Measurements from ENCODE around the gene KRT83.

Gene KRT83

DNA sequence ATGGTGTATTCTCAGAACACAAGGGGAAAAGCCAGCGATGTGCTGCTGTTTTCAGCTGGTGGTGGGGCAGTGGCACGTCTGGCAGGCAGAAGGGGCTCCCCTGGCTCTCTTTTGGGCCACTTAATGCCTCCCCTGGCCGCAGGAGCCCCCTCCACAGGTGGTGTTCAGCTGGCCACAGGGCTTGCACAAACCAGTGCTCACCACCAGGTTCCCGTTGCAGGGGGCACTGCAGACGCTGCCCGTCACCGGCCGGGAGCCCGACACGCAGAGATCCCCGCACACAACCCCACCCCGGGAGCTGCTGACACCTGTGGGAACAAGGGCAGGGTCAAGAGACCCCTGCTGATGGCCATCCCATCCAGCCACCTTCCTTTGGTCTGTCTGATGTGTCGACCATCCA is 6.7 kb downstream of the KRT83 start:
- Histone ChIP-seq H2AFZ (no peak overlapping the region), H3K27me3 (ENCODE audit: control insufficient read depth, insufficient read depth, low read length) (no peaks in the 10 kb centered on the region), H3K4me1 (no peaks in the 10 kb centered on the region), H3K4me3 (ENCODE audit: low read depth, low read length) (no peak overlapping the region), H3K9ac (no peak overlapping the region), H3K79me2 (no peaks in the 10 kb centered on the region), H3K36me3 (ENCODE audit: control insufficient read depth, insufficient read depth, low read length) (no peaks in the 10 kb centered on the region), H3K9me3 (ENCODE audit: control insufficient read depth, low read length) (no peaks in the 10 kb centered on the region), H3K4me2 (ENCODE audit: low read length) (no peak overlapping the region), H3K27ac (no peak overlapping the region)
- TF ChIP-seq, protein P1, sequence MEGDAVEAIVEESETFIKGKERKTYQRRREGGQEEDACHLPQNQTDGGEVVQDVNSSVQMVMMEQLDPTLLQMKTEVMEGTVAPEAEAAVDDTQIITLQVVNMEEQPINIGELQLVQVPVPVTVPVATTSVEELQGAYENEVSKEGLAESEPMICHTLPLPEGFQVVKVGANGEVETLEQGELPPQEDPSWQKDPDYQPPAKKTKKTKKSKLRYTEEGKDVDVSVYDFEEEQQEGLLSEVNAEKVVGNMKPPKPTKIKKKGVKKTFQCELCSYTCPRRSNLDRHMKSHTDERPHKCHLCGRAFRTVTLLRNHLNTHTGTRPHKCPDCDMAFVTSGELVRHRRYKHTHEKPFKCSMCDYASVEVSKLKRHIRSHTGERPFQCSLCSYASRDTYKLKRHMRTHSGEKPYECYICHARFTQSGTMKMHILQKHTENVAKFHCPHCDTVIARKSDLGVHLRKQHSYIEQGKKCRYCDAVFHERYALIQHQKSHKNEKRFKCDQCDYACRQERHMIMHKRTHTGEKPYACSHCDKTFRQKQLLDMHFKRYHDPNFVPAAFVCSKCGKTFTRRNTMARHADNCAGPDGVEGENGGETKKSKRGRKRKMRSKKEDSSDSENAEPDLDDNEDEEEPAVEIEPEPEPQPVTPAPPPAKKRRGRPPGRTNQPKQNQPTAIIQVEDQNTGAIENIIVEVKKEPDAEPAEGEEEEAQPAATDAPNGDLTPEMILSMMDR (IDR thresholded peaks at IDR 0.05) = no peak

DNA sequence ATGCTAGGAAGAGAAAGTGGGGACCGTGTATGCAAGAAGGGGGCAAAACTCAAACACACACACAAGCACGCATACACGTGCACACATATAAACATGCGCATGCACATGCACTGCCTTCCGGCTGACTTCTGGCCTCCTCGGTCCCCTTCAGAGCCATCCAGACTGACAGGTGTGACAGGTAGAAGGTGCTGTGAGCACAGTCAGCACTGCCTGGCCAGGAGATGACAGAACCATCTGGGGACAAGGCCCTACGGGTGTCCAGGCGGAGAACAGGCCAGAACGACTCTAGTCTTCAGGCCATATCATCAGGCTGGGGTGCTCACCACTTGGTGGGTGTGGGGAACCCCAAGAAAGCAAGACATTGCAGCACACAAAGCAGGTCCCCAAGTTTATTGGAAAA is 7.3 kb downstream of the KRT83 start:
- H3K27me3 ChIP-seq (ENCODE audit: control insufficient read depth, insufficient read depth, low read length) = no peaks in the 10 kb centered on the region
- no peak overlapping the region for H2AFZ ChIP-seq
- no peaks in the 10 kb centered on the region for H3K9me3 ChIP-seq (ENCODE audit: control insufficient read depth, low read length)
- TF ChIP-seq, protein P1 (IDR thresholded peaks at IDR 0.05) = no peak
- no peaks in the 10 kb centered on the region for H3K36me3 ChIP-seq (ENCODE audit: control insufficient read depth, insufficient read depth, low read length)
- H3K79me2 ChIP-seq = no peaks in the 10 kb centered on the region
- peaks cover 3% of the 10 kb centered on the region for H3K4me1 ChIP-seq
- no peak overlapping the region for H3K9ac ChIP-seq
- H3K27ac ChIP-seq = no peak overlapping the region
- H3K4me3 ChIP-seq (ENCODE audit: low read depth, low read length) = no peak overlapping the region
- H3K4me2 ChIP-seq (ENCODE audit: low read length) = no peak overlapping the region

DNA sequence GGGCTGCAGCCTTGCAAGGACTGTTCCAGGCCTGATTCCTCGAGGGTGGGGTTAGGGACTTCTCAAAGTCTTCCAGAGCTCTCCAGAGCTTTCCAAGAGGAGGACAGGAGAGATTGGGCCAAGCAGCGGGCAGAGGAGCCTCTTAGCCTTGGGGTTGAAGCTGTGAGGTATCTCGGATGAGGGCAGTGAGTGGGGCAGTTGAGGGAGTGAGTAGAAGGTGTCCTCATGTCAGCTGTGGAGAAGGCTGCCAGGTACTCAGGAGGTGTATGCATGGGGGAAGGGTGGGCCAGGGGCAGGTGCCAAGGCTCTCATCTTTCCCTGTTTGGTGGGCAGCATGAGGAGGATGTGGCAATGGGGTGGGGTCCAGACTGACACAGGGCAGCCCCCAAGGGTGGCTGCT is 7.7 kb downstream of the KRT83 start:
- Histone ChIP-seq H3K27ac (no peak overlapping the region), H3K79me2 (no peaks in the 10 kb centered on the region), H2AFZ (no peak overlapping the region), H3K36me3 (ENCODE audit: control insufficient read depth, insufficient read depth, low read length) (no peaks in the 10 kb centered on the region), H3K4me1 (peaks cover 7% of the 10 kb centered on the region), H3K9ac (no peak overlapping the region), H3K9me3 (ENCODE audit: control insufficient read depth, low read length) (no peaks in the 10 kb centered on the region), H3K27me3 (ENCODE audit: control insufficient read depth, insufficient read depth, low read length) (no peaks in the 10 kb centered on the region), H3K4me3 (ENCODE audit: low read depth, low read length) (no peak overlapping the region), H3K4me2 (ENCODE audit: low read length) (no peak overlapping the region)
- TF ChIP-seq, protein P1 (IDR thresholded peaks at IDR 0.05) = no peak

DNA sequence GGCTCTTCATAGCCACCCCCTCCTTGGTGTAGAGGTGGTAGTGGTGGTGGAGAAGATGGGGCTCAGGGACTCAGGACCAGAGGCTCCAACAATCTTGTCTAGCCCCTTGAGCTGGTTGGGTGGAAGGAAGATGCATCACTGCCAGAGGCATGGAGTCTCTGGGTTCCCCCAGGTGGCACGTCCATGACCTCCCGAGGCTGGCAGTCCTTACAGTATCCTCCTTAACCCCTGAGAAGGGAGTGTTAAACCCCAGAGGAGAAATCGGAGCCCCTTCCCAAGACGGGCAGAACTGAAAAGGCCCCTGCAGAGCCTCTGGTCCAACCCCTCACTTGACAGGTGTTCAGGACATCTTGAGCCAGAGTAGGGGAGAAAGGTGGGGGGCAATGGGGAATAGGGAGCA is 9.1 kb downstream of the KRT83 start:
- Histone ChIP-seq H3K27me3 (ENCODE audit: control insufficient read depth, insufficient read depth, low read length) (no peaks in the 10 kb centered on the region), H3K4me1 (peaks cover 9% of the 10 kb centered on the region), H3K9ac (no peak overlapping the region), H2AFZ (no peak overlapping the region), H3K36me3 (ENCODE audit: control insufficient read depth, insufficient read depth, low read length) (no peaks in the 10 kb centered on the region), H3K27ac (no peak overlapping the region), H3K79me2 (no peaks in the 10 kb centered on the region), H3K4me2 (ENCODE audit: low read length) (no peak overlapping the region), H3K4me3 (ENCODE audit: low read depth, low read length) (no peak overlapping the region), H3K9me3 (ENCODE audit: control insufficient read depth, low read length) (no peaks in the 10 kb centered on the region)
- TF ChIP-seq, protein P1 (IDR thresholded peaks at IDR 0.05) = no peak

DNA sequence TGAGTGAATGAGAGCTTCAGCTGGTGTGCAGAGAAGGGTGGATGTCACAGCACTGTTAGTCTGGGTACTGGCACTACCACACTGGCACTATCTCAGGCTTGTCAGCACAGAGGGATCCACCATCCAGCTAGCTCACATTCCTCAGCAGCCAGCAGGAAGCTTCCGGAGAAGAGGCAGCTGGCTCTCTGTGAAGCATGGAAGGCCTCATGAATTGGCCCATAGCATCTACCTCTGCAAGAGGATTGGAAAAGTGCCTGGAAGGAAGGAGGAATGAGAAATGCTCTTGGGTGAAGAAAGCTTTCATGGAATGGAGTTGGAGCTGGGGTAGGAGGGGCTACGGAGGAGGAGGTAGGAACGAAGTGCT is 9.9 kb downstream of the KRT83 start:
- H3K27me3 ChIP-seq (ENCODE audit: control insufficient read depth, insufficient read depth, low read length) = no peaks in the 10 kb centered on the region
- H3K9ac ChIP-seq = no peak overlapping the region

More for the DNA sequence above, 9.9 kb downstream of the KRT83 start:
- Histone ChIP-seq H3K27ac (no peak overlapping the region), H2AFZ (no peak overlapping the region), H3K36me3 (ENCODE audit: control insufficient read depth, insufficient read depth, low read length) (no peaks in the 10 kb centered on the region), H3K79me2 (no peaks in the 10 kb centered on the region), H3K4me2 (ENCODE audit: low read length) (no peak overlapping the region), H3K9me3 (ENCODE audit: control insufficient read depth, low read length) (no peaks in the 10 kb centered on the region), H3K4me1 (peaks cover 9% of the 10 kb centered on the region), H3K4me3 (ENCODE audit: low read depth, low read length) (no peak overlapping the region)
- TF ChIP-seq, protein P1 (IDR thresholded peaks at IDR 0.05) = no peak

Measured in parathyroid adenoma (tissue), 2 donors.